WTC11 (cell line): ENCODE data around the gene TH. TPM values are rescaled to one million over a fixed set of nuclear protein-coding genes. Genes with fewer than 3 reads are reported as not detected.
A peak's percentile ranks its signal among the peaks of the same experiment; 100 is the strongest.
"Not testable (repeated sequence)": the region's sequence is repeated elsewhere in the genome, so short reads cannot be mapped to it uniquely, and the experiment has no call there.

Experiments used
- ATAC-seq: fragments of 200-7000 bp; cut with Tn5 transposase; 2 replicates; pipeline ENCODE4 v1.10.0; 2021; ENCODE audit warnings: mild to moderate bottlenecking, moderate library complexity
- CTCF ChIA-PET: fragments of 300-600 bp; sonication (Branson Sonifier 250); formaldehyde crosslinking; loops from one replicate; lab custom pipeline; 2021; ENCODE audit warnings: antibody characterized with exemption; lab: Charles Lee
- POLR2A ChIA-PET: fragments of 350-600 bp; sonication (Branson Sonifier 250); formaldehyde crosslinking; loops from one replicate; lab custom pipeline; 2021; ENCODE audit warnings: antibody characterized with exemption; lab: Charles Lee
- DNase-seq: peaks from one replicate; pipeline ENCODE4 v3.0.0; 2021; ENCODE audit warnings: low spot score
- H3K27ac Mint-ChIP-seq: 2 replicates; pipeline ENCODE4 v1.8.0; 2021; ENCODE audit warnings: mixed read lengths
- H3K27me3 Mint-ChIP-seq: 2 replicates; pipeline ENCODE4 v1.8.0; 2021; ENCODE audit warnings: low read depth, mild to moderate bottlenecking, moderate library complexity, mixed read lengths
- H3K36me3 Mint-ChIP-seq: 2 replicates; pipeline ENCODE4 v1.8.0; 2021; ENCODE audit warnings: mixed read lengths
- H3K4me1 Mint-ChIP-seq: 2 replicates; pipeline ENCODE4 v1.8.0; 2022; ENCODE audit warnings: mixed read lengths
- H3K4me3 Mint-ChIP-seq: 2 replicates; pipeline ENCODE4 v1.8.0; 2021; ENCODE audit warnings: mild to moderate bottlenecking, moderate library complexity, mixed read lengths
- H3K9me3 Mint-ChIP-seq: 2 replicates; pipeline ENCODE4 v1.8.0; 2021; ENCODE audit warnings: mixed read lengths
- CBFB ChIP-seq: sonication (generic); formaldehyde crosslinking; IDR thresholded peaks from 2 replicates; pipeline ENCODE4 v1.8.1; 2022; ENCODE audit warnings: mild to moderate bottlenecking, low read depth, missing genetic modification reagents
- ETV6 ChIP-seq: sonication (generic); formaldehyde crosslinking; IDR thresholded peaks from 2 replicates; pipeline ENCODE4 v1.8.1; 2022; ENCODE audit warnings: mild to moderate bottlenecking, missing genetic modification reagents
- NFE2L1 ChIP-seq: sonication (generic); formaldehyde crosslinking; IDR thresholded peaks from 2 replicates; pipeline ENCODE4 v1.8.1; 2023; ENCODE audit warnings: missing genetic modification reagents
- PRDM15 ChIP-seq: sonication (generic); formaldehyde crosslinking; IDR thresholded peaks from 2 replicates; pipeline ENCODE4 v1.8.0; 2022; ENCODE audit warnings: missing genetic modification reagents
- PREB ChIP-seq: sonication (generic); formaldehyde crosslinking; IDR thresholded peaks from 2 replicates; pipeline ENCODE4 v1.8.1; 2022; ENCODE audit warnings: mild to moderate bottlenecking, missing genetic modification reagents, moderate library complexity, borderline replicate concordance
- SP1 ChIP-seq: sonication (generic); formaldehyde crosslinking; conservative IDR thresholded peaks from 2 replicates; pipeline ENCODE4 v1.8.1; 2022; ENCODE audit warnings: missing genetic modification reagents
- TP53 ChIP-seq: sonication (generic); formaldehyde crosslinking; IDR thresholded peaks from 2 replicates; pipeline ENCODE4 v1.8.1; 2023; ENCODE audit warnings: mild to moderate bottlenecking, missing genetic modification reagents
- ZNF416 ChIP-seq: fragments of 250-450 bp; sonication (Bioruptor Pico); IDR thresholded peaks from 2 replicates; pipeline ENCODE4 v1.9.0; 2021; ENCODE audit warnings: mild to moderate bottlenecking, inconsistent platforms
- ZNF512 ChIP-seq: sonication (generic); formaldehyde crosslinking; IDR thresholded peaks from 2 replicates; pipeline ENCODE4 v1.8.1; 2022; ENCODE audit warnings: missing genetic modification reagents, borderline replicate concordance
- ZNF671 ChIP-seq: fragments of 250-450 bp; sonication (Bioruptor Pico); IDR thresholded peaks from 2 replicates; pipeline ENCODE4 v1.8.0; 2021; ENCODE audit warnings: mild to moderate bottlenecking
- total RNA-seq: library from RNA; stranded (reverse); gene quantifications from 3 replicates; pipeline ENCODE4 v1.2.3, GENCODE V29; 2021
- TF ChIP-seq, protein P1 (sequence below): fragments of 200-600 bp; IDR thresholded peaks from 2 replicates; pipeline ENCODE4 v1.8.0; 2022; ENCODE audit warnings: antibody characterized with exemption

Gene TH
- total RNA-seq, 1 experiment from 2014 or later, result not detected

DNA sequence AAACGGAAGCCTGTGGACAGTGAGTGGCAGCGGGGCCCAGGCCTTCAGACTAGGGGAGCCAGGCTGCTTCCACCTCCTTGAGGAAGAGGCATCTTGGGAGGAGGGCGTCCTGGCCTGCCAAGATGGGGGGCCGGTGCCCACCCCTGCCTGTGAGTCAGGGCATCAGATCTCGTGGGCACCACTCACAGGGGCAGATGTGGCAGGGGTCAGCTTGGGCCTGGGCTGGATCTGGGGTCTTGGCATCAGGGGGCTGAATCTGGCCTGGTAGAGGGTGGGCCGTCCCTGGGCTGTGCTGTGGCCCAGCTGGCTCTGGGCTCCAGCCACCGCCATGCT lies 24.1 kb upstream of the TH start (continued):
- no peak for TF ChIP-seq ZNF512

- no peak overlapping the region for H3K4me3 Mint-ChIP-seq
- no peaks in the 10 kb centered on the region for H3K4me1 Mint-ChIP-seq
- TF ChIP-seq, protein P1, sequence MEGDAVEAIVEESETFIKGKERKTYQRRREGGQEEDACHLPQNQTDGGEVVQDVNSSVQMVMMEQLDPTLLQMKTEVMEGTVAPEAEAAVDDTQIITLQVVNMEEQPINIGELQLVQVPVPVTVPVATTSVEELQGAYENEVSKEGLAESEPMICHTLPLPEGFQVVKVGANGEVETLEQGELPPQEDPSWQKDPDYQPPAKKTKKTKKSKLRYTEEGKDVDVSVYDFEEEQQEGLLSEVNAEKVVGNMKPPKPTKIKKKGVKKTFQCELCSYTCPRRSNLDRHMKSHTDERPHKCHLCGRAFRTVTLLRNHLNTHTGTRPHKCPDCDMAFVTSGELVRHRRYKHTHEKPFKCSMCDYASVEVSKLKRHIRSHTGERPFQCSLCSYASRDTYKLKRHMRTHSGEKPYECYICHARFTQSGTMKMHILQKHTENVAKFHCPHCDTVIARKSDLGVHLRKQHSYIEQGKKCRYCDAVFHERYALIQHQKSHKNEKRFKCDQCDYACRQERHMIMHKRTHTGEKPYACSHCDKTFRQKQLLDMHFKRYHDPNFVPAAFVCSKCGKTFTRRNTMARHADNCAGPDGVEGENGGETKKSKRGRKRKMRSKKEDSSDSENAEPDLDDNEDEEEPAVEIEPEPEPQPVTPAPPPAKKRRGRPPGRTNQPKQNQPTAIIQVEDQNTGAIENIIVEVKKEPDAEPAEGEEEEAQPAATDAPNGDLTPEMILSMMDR, result peak; percentile 96
- TF ChIP-seq ZNF671 (CRISPR knock-in tag) (no peak), CBFB (CRISPR knock-in tag) (no peak), NFE2L1 (no peak), TP53 (CRISPR knock-in tag) (no peak), SP1 (0 out of 2 replicates have a peak, but pooled peaks have one; percentile 21)
- DNase-seq (peak; percentile 87), ATAC-seq (peak; percentile 62)
- no peak overlapping the region for H3K27ac Mint-ChIP-seq
- H3K27me3 Mint-ChIP-seq, result peaks cover 13% of the 10 kb centered on the region
- ChIA-PET POLR2A (no interaction called here), CTCF (interaction anchor here (1.0 to 3.3 kb wide), 9 partner anchors 9 to 225 kb away, joined by 3 to 13 read pairs (median 7); no protein-coding TSS in a partner anchor)
- H3K9me3 Mint-ChIP-seq, result no peaks in the 10 kb centered on the region
- H3K36me3 Mint-ChIP-seq, result no peaks in the 10 kb centered on the region
These were observed 23.5 kb upstream of the TH start for GRCh38 chr11:2194877-2195755.

GRCh38 chr11:2193888-2194595 lies 22.4 kb upstream of the TH start:
- H3K4me3 Mint-ChIP-seq, H3K9me3 Mint-ChIP-seq, H3K36me3 Mint-ChIP-seq, DNase-seq, ATAC-seq, H3K27ac Mint-ChIP-seq, POLR2A ChIA-PET, H3K4me1 Mint-ChIP-seq: not testable (repeated sequence)
- H3K27me3 Mint-ChIP-seq, result peaks cover 13% of the 10 kb centered on the region
- CTCF ChIA-PET, result interaction anchor here (0.6 to 3.3 kb wide), 13 partner anchors 8 to 226 kb away, joined by 3 to 13 read pairs (median 4); no protein-coding TSS in a partner anchor

- H3K4me3 Mint-ChIP-seq, result no peak overlapping the region
- peaks cover 13% of the 10 kb centered on the region for H3K27me3 Mint-ChIP-seq
- CTCF ChIA-PET, result interaction anchor here (0.6 to 3.3 kb wide), 9 partner anchors 7 to 227 kb away, joined by 3 to 13 read pairs (median 8); no protein-coding TSS in a partner anchor
- DNase-seq (no peak), ATAC-seq (no peak)
- no peaks in the 10 kb centered on the region for H3K9me3 Mint-ChIP-seq
- no peaks in the 10 kb centered on the region for H3K36me3 Mint-ChIP-seq
- TF ChIP-seq PREB (CRISPR knock-in tag) (no peak), PRDM15 (CRISPR knock-in tag) (no peak), ZNF416 (no peak), ETV6 (CRISPR knock-in tag) (no peak)
- TF ChIP-seq, protein P1, result no peak
- H3K27ac Mint-ChIP-seq, result no peak overlapping the region
- POLR2A ChIA-PET, result no interaction called here
- no peaks in the 10 kb centered on the region for H3K4me1 Mint-ChIP-seq
These were observed 21.7 kb upstream of the TH start for GRCh38 chr11:2193099-2193887.
